DOHH2 (cell line): Measurements from ENCODE around the gene ITGA11.

Source experiments
- CTCF ChIP-seq: fragments of 200-600 bp; sonication (generic); IDR thresholded peaks from one replicate; pipeline ENCODE4 v1.5.1; 2014; ENCODE audit warnings: antibody characterized with exemption, mild to moderate bottlenecking, low read depth, low read length; ENCODE audit not compliant: poor library complexity, severe bottlenecking
- EZH2phosphoT487 ChIP-seq: fragments of 200-600 bp; sonication (generic); IDR thresholded peaks from 2 replicates; pipeline ENCODE4 v1.6.1; 2017; ENCODE audit warnings: borderline replicate concordance, mild to moderate bottlenecking, antibody characterized with exemption, low read length, moderate library complexity, mixed read lengths

- no peak for TF ChIP-seq CTCF
- TF ChIP-seq EZH2phosphoT487 = no peak
Observed at GRCh38 chr15:68360721-68361120, 71.2 kb downstream of the ITGA11 start.
